Thoracic aorta (tissue), 2 donors: Measurements from ENCODE around the gene CYP1A1. TPM values are rescaled to one million over a fixed set of nuclear protein-coding genes. Genes with fewer than 3 reads are reported as not detected.

Experiments used
- ATAC-seq: fragments of 150-250 bp; one replicate; pipeline ENCODE4 v1.8.0; 2017; ENCODE audit warnings: low read depth; ENCODE audit not compliant: insufficient number of reproducible peaks, low FRiP score
- DNase-seq: peaks from one replicate; pipeline ENCODE4 v3.0.0-alpha.2; 2020; ENCODE audit warnings: low spot score
- H3K27ac ChIP-seq, 2 donors: fragments of 200-600 bp; sonication (generic); 1 replicate in 1 of 2; 2 replicates in 1 of 2; pipeline ENCODE4 v1.5.1; 2016; ENCODE audit warnings: mild to moderate bottlenecking in 2 of 2, moderate library complexity in 2 of 2
- H3K27me3 ChIP-seq: fragments of 200-600 bp; sonication (generic); replicated peaks from 2 replicates; pipeline ENCODE4 v1.6.0; 2016; ENCODE audit warnings: mild to moderate bottlenecking; ENCODE audit not compliant: insufficient read depth
- H3K36me3 ChIP-seq: fragments of 200-600 bp; sonication (generic); one replicate; pipeline ENCODE4 v1.5.1; 2016
- H3K4me1 ChIP-seq, 2 donors: fragments of 200-600 bp; sonication (generic); 1 replicate in 1 of 2; 2 replicates in 1 of 2; pipeline versions ENCODE4 v1.5.1 to v1.6.0; 2016; ENCODE audit warnings: low read depth in 2 of 2, mild to moderate bottlenecking in 1 of 2; ENCODE audit not compliant: control insufficient read depth in 1 of 2
- H3K4me3 ChIP-seq: fragments of 200-600 bp; sonication (generic); 2 replicates; pipeline ENCODE4 v1.5.1; 2016; ENCODE audit warnings: mild to moderate bottlenecking
- H3K9me3 ChIP-seq: fragments of 200-600 bp; sonication (generic); 2 replicates; pipeline ENCODE4 v1.5.1; 2016
- CTCF ChIP-seq: fragments of 200-600 bp; sonication (generic); IDR thresholded peaks from one replicate; pipeline ENCODE4 v1.5.1; 2019; ENCODE audit warnings: antibody characterized with exemption
- total RNA-seq, 2 donors: library from RNA; depleted of rRNA; stranded (reverse); fragments of >200 nt; gene quantifications; one replicate each; pipeline versions ENCODE4 v1.1.0 to v1.2.3, GENCODE V29; 2016

CYP1A1 gene
- total RNA-seq, 2 donors from 2014 or later: 0.54 TPM; not detected in 1

GRCh38 chr15:74709011-74709410 is 16.3 kb downstream of the CYP1A1 start:
- no peak overlapping the region for H3K27ac ChIP-seq
- ATAC-seq (no peak), DNase-seq (no peak)
- no peak overlapping the region for H3K4me3 ChIP-seq
- TF ChIP-seq CTCF: no peak
- H3K27me3 ChIP-seq: no peaks in the 10 kb centered on the region
- H3K4me1 ChIP-seq: no peaks in the 10 kb centered on the region
- H3K9me3 ChIP-seq: no peaks in the 10 kb centered on the region
- no peaks in the 10 kb centered on the region for H3K36me3 ChIP-seq

GRCh38 chr15:74696808-74697207 is 28.5 kb downstream of the CYP1A1 start:
- Histone ChIP-seq H3K4me1 (peaks cover 6 to 26% of the 10 kb centered on the region in 2 donors), H3K4me3 (peak overlapping the region; percentile 82), H3K27ac (no peak overlapping the region), H3K36me3 (no peaks in the 10 kb centered on the region), H3K9me3 (no peaks in the 10 kb centered on the region), H3K27me3 (no peaks in the 10 kb centered on the region)
- ATAC-seq: no peak
- no peak for DNase-seq
- TF ChIP-seq CTCF: no peak

GRCh38 chr15:74696398-74696729 is 29.0 kb downstream of the CYP1A1 start:
- ATAC-seq (no peak), DNase-seq (no peak)
- H3K4me3 ChIP-seq: peak overlapping the region; percentile 82
- no peaks in the 10 kb centered on the region for H3K27me3 ChIP-seq
- peak overlapping the region; percentile 71 to 76 for H3K27ac ChIP-seq
- peaks cover 6 to 26% of the 10 kb centered on the region in 2 donors for H3K4me1 ChIP-seq
- no peaks in the 10 kb centered on the region for H3K9me3 ChIP-seq
- H3K36me3 ChIP-seq: no peaks in the 10 kb centered on the region
- no peak for TF ChIP-seq CTCF

GRCh38 chr15:74695597-74696397 is 29.5 kb downstream of the CYP1A1 start, which contains the start of gene EDC3:
Gene EDC3 (minus strand): TSS chr15:74696024. CDS start chr15:74675124, 20,900 bp downstream.
- H3K27ac ChIP-seq: peak within 1 kb of the TSS; percentile 71 to 76
- ATAC-seq (peak; percentile 73), DNase-seq (peak; percentile 66)
- H3K36me3 ChIP-seq: no peaks in the 10 kb centered on the region
- peaks cover 6 to 26% of the 10 kb centered on the region in 2 donors for H3K4me1 ChIP-seq
- peak within 1 kb of the TSS; percentile 82 for H3K4me3 ChIP-seq
- H3K9me3 ChIP-seq: no peaks in the 10 kb centered on the region
- H3K27me3 ChIP-seq: no peaks in the 10 kb centered on the region
- no peak for TF ChIP-seq CTCF

GRCh38 chr15:74692327-74692726 is 33.0 kb downstream of the CYP1A1 start:
- Histone ChIP-seq H3K4me3 (no peak overlapping the region), H3K4me1 (peaks cover 6 to 26% of the 10 kb centered on the region in 2 donors), H3K9me3 (no peaks in the 10 kb centered on the region), H3K27ac (no peak overlapping the region), H3K27me3 (no peaks in the 10 kb centered on the region), H3K36me3 (no peaks in the 10 kb centered on the region)
- no peak for TF ChIP-seq CTCF
- DNase-seq (no peak), ATAC-seq (no peak)
